ENCODE results near the gene RABL2B. TPM values are rescaled to one million over a fixed set of nuclear protein-coding genes. Genes with fewer than 3 reads are reported as not detected.

RABL2B gene
- total RNA-seq, 2 donors from 2014 or later = 15.7 to 26.1 TPM

- H3K9me3 Mint-ChIP-seq = no peaks in the 10 kb centered on the region
- no peaks in the 10 kb centered on the region for H3K36me3 Mint-ChIP-seq
- peaks cover 3% of the 10 kb centered on the region in 2 donors for H3K4me1 Mint-ChIP-seq (ENCODE audit: low read depth in 2 of 2)
- no peak overlapping the region for H3K4me3 Mint-ChIP-seq
- H3K27ac Mint-ChIP-seq = no peak overlapping the region
- DNase-seq (ENCODE audit: low spot score) (peak; percentile 10), ATAC-seq (no peak)
- peaks cover 0 to 6% of the 10 kb centered on the region in 2 donors for H3K27me3 Mint-ChIP-seq
Measured at GRCh38 chr22:50733521-50734342, 49.7 kb downstream of the RABL2B start.

- no peaks in the 10 kb centered on the region for H3K36me3 Mint-ChIP-seq
- H3K4me3 Mint-ChIP-seq = no peak overlapping the region
- ATAC-seq (no peak), DNase-seq (ENCODE audit: low spot score) (peak; percentile 23)
- peaks cover 0 to 6% of the 10 kb centered on the region in 2 donors for H3K27me3 Mint-ChIP-seq
- peaks cover 3% of the 10 kb centered on the region in 2 donors for H3K4me1 Mint-ChIP-seq (ENCODE audit: low read depth in 2 of 2)
- H3K9me3 Mint-ChIP-seq = no peaks in the 10 kb centered on the region
- no peak overlapping the region for H3K27ac Mint-ChIP-seq
Measured at GRCh38 chr22:50732681-50733080, 50.8 kb downstream of the RABL2B start.

GRCh38 chr22:50731811-50732624 lies 51.4 kb downstream of the RABL2B start:
- DNase-seq (ENCODE audit: low spot score) = peak; percentile 56
- Mint-ChIP-seq H3K36me3 (no peaks in the 10 kb centered on the region), H3K27ac (no peak overlapping the region), H3K9me3 (no peaks in the 10 kb centered on the region), H3K4me3 (no peak overlapping the region), H3K27me3 (peaks cover 0 to 6% of the 10 kb centered on the region in 2 donors), H3K4me1 (ENCODE audit: low read depth in 2 of 2) (peaks cover 3% of the 10 kb centered on the region in 2 donors)
- ATAC-seq = peak in 1 of 2 donors; percentile 75

- DNase-seq (ENCODE audit: low spot score) = peak; percentile 39
- Mint-ChIP-seq H3K27me3 (peaks cover 0 to under 1% of the 10 kb centered on the region in 2 donors), H3K36me3 (no peaks in the 10 kb centered on the region), H3K4me3 (no peak overlapping the region), H3K9me3 (no peaks in the 10 kb centered on the region), H3K27ac (no peak overlapping the region), H3K4me1 (ENCODE audit: low read depth in 2 of 2) (peaks cover 3% of the 10 kb centered on the region in 2 donors)
- ATAC-seq = no peak
Measured at GRCh38 chr22:50730941-50731661, 52.3 kb downstream of the RABL2B start.

- ATAC-seq = no peak
- Mint-ChIP-seq H3K4me1 (ENCODE audit: low read depth in 2 of 2) (peaks cover 3% of the 10 kb centered on the region in 2 donors), H3K4me3 (no peak overlapping the region), H3K9me3 (no peaks in the 10 kb centered on the region), H3K36me3 (no peaks in the 10 kb centered on the region), H3K27me3 (no peaks in the 10 kb centered on the region), H3K27ac (no peak overlapping the region)
- peak; percentile 45 for DNase-seq (ENCODE audit: low spot score)
Measured at GRCh38 chr22:50730013-50730891, 53.2 kb downstream of the RABL2B start.

- H3K27me3 Mint-ChIP-seq = no peaks in the 10 kb centered on the region
- H3K4me3 Mint-ChIP-seq = no peak overlapping the region
- H3K36me3 Mint-ChIP-seq = no peaks in the 10 kb centered on the region
- no peak for ATAC-seq
- H3K9me3 Mint-ChIP-seq = no peaks in the 10 kb centered on the region
- H3K4me1 Mint-ChIP-seq (ENCODE audit: low read depth in 2 of 2) = peaks cover 3% of the 10 kb centered on the region in 2 donors
- peak; percentile 56 for DNase-seq (ENCODE audit: low spot score)
- H3K27ac Mint-ChIP-seq = no peak overlapping the region
Measured at GRCh38 chr22:50729391-50730012, 53.9 kb downstream of the RABL2B start.

GRCh38 chr22:50728523-50728931 lies 54.9 kb downstream of the RABL2B start:
- Mint-ChIP-seq H3K27me3 (no peaks in the 10 kb centered on the region), H3K36me3 (no peaks in the 10 kb centered on the region), H3K9me3 (no peaks in the 10 kb centered on the region), H3K4me3 (no peak overlapping the region), H3K4me1 (ENCODE audit: low read depth in 2 of 2) (peaks cover 0 to 3% of the 10 kb centered on the region in 2 donors), H3K27ac (no peak overlapping the region)
- DNase-seq (ENCODE audit: low spot score) (peak; percentile 44), ATAC-seq (no peak)

GRCh38 chr22:50727678-50728522 lies 55.5 kb downstream of the RABL2B start:
- ATAC-seq (no peak), DNase-seq (ENCODE audit: low spot score) (peak; percentile 16)
- H3K9me3 Mint-ChIP-seq = no peaks in the 10 kb centered on the region
- no peaks in the 10 kb centered on the region for H3K36me3 Mint-ChIP-seq
- no peaks in the 10 kb centered on the region for H3K27me3 Mint-ChIP-seq
- H3K4me1 Mint-ChIP-seq (ENCODE audit: low read depth in 2 of 2) = peaks cover 0 to 2% of the 10 kb centered on the region in 2 donors
- H3K27ac Mint-ChIP-seq = peak overlapping the region in 1 of 2 donors; percentile 43
- H3K4me3 Mint-ChIP-seq = no peak overlapping the region

GRCh38 chr22:50726643-50727340 lies 56.6 kb downstream of the RABL2B start:
- no peaks in the 10 kb centered on the region for H3K9me3 Mint-ChIP-seq
- no peaks in the 10 kb centered on the region for H3K4me1 Mint-ChIP-seq (ENCODE audit: low read depth in 2 of 2)
- DNase-seq (ENCODE audit: low spot score) (peak; percentile 60), ATAC-seq (no peak)
- H3K36me3 Mint-ChIP-seq = no peaks in the 10 kb centered on the region
- H3K27ac Mint-ChIP-seq = no peak overlapping the region
- H3K4me3 Mint-ChIP-seq = no peak overlapping the region
- H3K27me3 Mint-ChIP-seq = no peaks in the 10 kb centered on the region

GRCh38 chr22:50725597-50725996 lies 57.8 kb downstream of the RABL2B start:
- Mint-ChIP-seq H3K27me3 (no peaks in the 10 kb centered on the region), H3K36me3 (no peaks in the 10 kb centered on the region), H3K4me1 (ENCODE audit: low read depth in 2 of 2) (no peaks in the 10 kb centered on the region), H3K4me3 (no peak overlapping the region), H3K9me3 (no peaks in the 10 kb centered on the region), H3K27ac (no peak overlapping the region)
- no peak for ATAC-seq
- DNase-seq (ENCODE audit: low spot score) = no peak

GRCh38 chr22:50724616-50725015 lies 58.8 kb downstream of the RABL2B start:
- no peak for DNase-seq (ENCODE audit: low spot score)
- H3K27ac Mint-ChIP-seq = no peak overlapping the region
- no peak for ATAC-seq
- H3K36me3 Mint-ChIP-seq = no peaks in the 10 kb centered on the region
- H3K27me3 Mint-ChIP-seq = no peaks in the 10 kb centered on the region
- no peaks in the 10 kb centered on the region for H3K9me3 Mint-ChIP-seq
- no peaks in the 10 kb centered on the region for H3K4me1 Mint-ChIP-seq (ENCODE audit: low read depth in 2 of 2)
- H3K4me3 Mint-ChIP-seq = no peak overlapping the region

All from natural killer cell treated with Interleukin-12 subunit alpha and Interleukin-12 subunit beta and Interleukin-15 and Interleukin-18, amount 100 ng/mL, for 72 hours (primary cell).